Measurements from ENCODE around the gene TSPEAR. TPM values are rescaled to one million over a fixed set of nuclear protein-coding genes. Genes with fewer than 3 reads are reported as not detected.
A peak's percentile ranks its signal among the peaks of the same experiment; 100 is the strongest.

The TSPEAR gene
- total and polyA plus RNA-seq, 5 donors = 0.29 to 4.6 (median 1.4) TPM

GRCh38 chr21:44524414-44525371, 186.7 kb downstream of the TSPEAR start:
- Histone ChIP-seq H3K27me3 (ENCODE audit: control insufficient read depth, insufficient read depth) (no peaks in the 10 kb centered on the region), H3K4me1 (ENCODE audit: control insufficient read depth, insufficient read depth, low read length) (no peaks in the 10 kb centered on the region), H3K27ac (ENCODE audit: low read length) (no peak overlapping the region), H3K4me3 (ENCODE audit: low read length) (no peak overlapping the region), H3K9me3 (ENCODE audit: control insufficient read depth, low read length) (no peaks in the 10 kb centered on the region)
- 74% methylated on average over 2 of the region's 2 CpGs for WGBS
- intact Hi-C loops (cut with DNase I) = no loop called here
- DNase-seq = no peak
- no peak for ATAC-seq

GRCh38 chr21:44523567-44524413, 187.6 kb downstream of the TSPEAR start:
- 77% methylated on average over 1 of the region's 1 CpG for WGBS
- no peak overlapping the region for H3K4me3 ChIP-seq (ENCODE audit: low read length)
- H3K4me1 ChIP-seq (ENCODE audit: control insufficient read depth, insufficient read depth, low read length) = no peaks in the 10 kb centered on the region
- H3K9me3 ChIP-seq (ENCODE audit: control insufficient read depth, low read length) = no peaks in the 10 kb centered on the region
- H3K27me3 ChIP-seq (ENCODE audit: control insufficient read depth, insufficient read depth) = no peaks in the 10 kb centered on the region
- ATAC-seq (no peak), DNase-seq (no peak)
- H3K27ac ChIP-seq (ENCODE audit: low read length) = no peak overlapping the region
- intact Hi-C loops (cut with DNase I) = no loop called here

GRCh38 chr21:44522753-44523204, 188.6 kb downstream of the TSPEAR start:
- Histone ChIP-seq H3K27ac (ENCODE audit: low read length) (no peak overlapping the region), H3K9me3 (ENCODE audit: control insufficient read depth, low read length) (no peaks in the 10 kb centered on the region), H3K4me1 (ENCODE audit: control insufficient read depth, insufficient read depth, low read length) (no peaks in the 10 kb centered on the region), H3K4me3 (ENCODE audit: low read length) (no peak overlapping the region), H3K27me3 (ENCODE audit: control insufficient read depth, insufficient read depth) (no peaks in the 10 kb centered on the region)
- intact Hi-C loops (cut with DNase I) = no loop called here
- DNase-seq (peak in 1 of 3 donors; percentile 28), ATAC-seq (no peak)
- WGBS = 74% methylated on average over 1 of the region's 1 CpG

GRCh38 chr21:44521928-44522752, 189.2 kb downstream of the TSPEAR start:
- Histone ChIP-seq H3K4me1 (ENCODE audit: control insufficient read depth, insufficient read depth, low read length) (no peaks in the 10 kb centered on the region), H3K4me3 (ENCODE audit: low read length) (no peak overlapping the region), H3K27me3 (ENCODE audit: control insufficient read depth, insufficient read depth) (no peaks in the 10 kb centered on the region), H3K9me3 (ENCODE audit: control insufficient read depth, low read length) (no peaks in the 10 kb centered on the region), H3K27ac (ENCODE audit: low read length) (no peak overlapping the region)
- intact Hi-C loops (cut with DNase I) = no loop called here
- 84% methylated on average over 33 of the region's 33 CpGs for WGBS
- DNase-seq (peak in 2 of 3 donors; percentile 40 to 43), ATAC-seq (no peak)

GRCh38 chr21:44521301-44521927, 190.0 kb downstream of the TSPEAR start:
- no peaks in the 10 kb centered on the region for H3K9me3 ChIP-seq (ENCODE audit: control insufficient read depth, low read length)
- H3K27me3 ChIP-seq (ENCODE audit: control insufficient read depth, insufficient read depth) = no peaks in the 10 kb centered on the region
- no peak overlapping the region for H3K27ac ChIP-seq (ENCODE audit: low read length)
- no peaks in the 10 kb centered on the region for H3K4me1 ChIP-seq (ENCODE audit: control insufficient read depth, insufficient read depth, low read length)
- WGBS = 86% methylated on average over 22 of the region's 22 CpGs
- ATAC-seq = peak in 1 of 2 donors; percentile 10
- intact Hi-C loops (cut with DNase I) = no loop called here
- H3K4me3 ChIP-seq (ENCODE audit: low read length) = no peak overlapping the region
- peak in 2 of 3 donors; percentile 27 to 47 for DNase-seq

- Histone ChIP-seq H3K4me1 (ENCODE audit: control insufficient read depth, insufficient read depth, low read length) (no peaks in the 10 kb centered on the region), H3K27me3 (ENCODE audit: control insufficient read depth, insufficient read depth) (no peaks in the 10 kb centered on the region), H3K9me3 (ENCODE audit: control insufficient read depth, low read length) (no peaks in the 10 kb centered on the region), H3K27ac (ENCODE audit: low read length) (no peak overlapping the region), H3K4me3 (ENCODE audit: low read length) (no peak overlapping the region)
- ATAC-seq = no peak
- intact Hi-C loops (cut with DNase I) = no loop called here
- 85% methylated on average over 31 of the region's 31 CpGs for WGBS
- peak in 2 of 3 donors; percentile 35 to 40 for DNase-seq
Observed at GRCh38 chr21:44520326-44521300, 190.8 kb downstream of the TSPEAR start.

- Histone ChIP-seq H3K9me3 (ENCODE audit: control insufficient read depth, low read length) (no peaks in the 10 kb centered on the region), H3K4me3 (ENCODE audit: low read length) (no peak overlapping the region), H3K4me1 (ENCODE audit: control insufficient read depth, insufficient read depth, low read length) (no peaks in the 10 kb centered on the region), H3K27ac (ENCODE audit: low read length) (no peak overlapping the region), H3K27me3 (ENCODE audit: control insufficient read depth, insufficient read depth) (no peaks in the 10 kb centered on the region)
- intact Hi-C loops (cut with DNase I) = loop anchor here in 2 of 4 donors (10.0 kb wide), 2 partner anchors 235 to 275 kb away; no protein-coding TSS in a partner anchor
- WGBS = 90% methylated on average over 28 of the region's 28 CpGs
- ATAC-seq (no peak), DNase-seq (peak in 2 of 3 donors; percentile 26 to 33)
Observed at GRCh38 chr21:44519346-44520325, 191.7 kb downstream of the TSPEAR start.

- intact Hi-C loops (cut with DNase I) = loop anchor here in 2 of 4 donors (10.0 kb wide), 2 partner anchors 236 to 276 kb away; no protein-coding TSS in a partner anchor
- H3K4me3 ChIP-seq (ENCODE audit: low read length) = no peak overlapping the region
- H3K4me1 ChIP-seq (ENCODE audit: control insufficient read depth, insufficient read depth, low read length) = no peaks in the 10 kb centered on the region
- no peak overlapping the region for H3K27ac ChIP-seq (ENCODE audit: low read length)
- H3K27me3 ChIP-seq (ENCODE audit: control insufficient read depth, insufficient read depth) = no peaks in the 10 kb centered on the region
- WGBS = 74% methylated on average over 12 of the region's 12 CpGs
- ATAC-seq = no peak
- H3K9me3 ChIP-seq (ENCODE audit: control insufficient read depth, low read length) = no peaks in the 10 kb centered on the region
- peak in 1 of 3 donors; percentile 23 for DNase-seq
Observed at GRCh38 chr21:44518686-44519085, 192.7 kb downstream of the TSPEAR start.
